ENCODE results near the gene ABHD17A. TPM values are rescaled to one million over a fixed set of nuclear protein-coding genes. Genes with fewer than 3 reads are reported as not detected.
"Not testable (repeated sequence)": the region's sequence is repeated elsewhere in the genome, so short reads cannot be mapped to it uniquely, and the experiment has no call there.

The ABHD17A gene
- 100 to 1,000 TPM in 1 of 4 donors, 10 to 100 TPM in 3; 86.8 to 134 (median 91.4) TPM for total RNA-seq

DNA sequence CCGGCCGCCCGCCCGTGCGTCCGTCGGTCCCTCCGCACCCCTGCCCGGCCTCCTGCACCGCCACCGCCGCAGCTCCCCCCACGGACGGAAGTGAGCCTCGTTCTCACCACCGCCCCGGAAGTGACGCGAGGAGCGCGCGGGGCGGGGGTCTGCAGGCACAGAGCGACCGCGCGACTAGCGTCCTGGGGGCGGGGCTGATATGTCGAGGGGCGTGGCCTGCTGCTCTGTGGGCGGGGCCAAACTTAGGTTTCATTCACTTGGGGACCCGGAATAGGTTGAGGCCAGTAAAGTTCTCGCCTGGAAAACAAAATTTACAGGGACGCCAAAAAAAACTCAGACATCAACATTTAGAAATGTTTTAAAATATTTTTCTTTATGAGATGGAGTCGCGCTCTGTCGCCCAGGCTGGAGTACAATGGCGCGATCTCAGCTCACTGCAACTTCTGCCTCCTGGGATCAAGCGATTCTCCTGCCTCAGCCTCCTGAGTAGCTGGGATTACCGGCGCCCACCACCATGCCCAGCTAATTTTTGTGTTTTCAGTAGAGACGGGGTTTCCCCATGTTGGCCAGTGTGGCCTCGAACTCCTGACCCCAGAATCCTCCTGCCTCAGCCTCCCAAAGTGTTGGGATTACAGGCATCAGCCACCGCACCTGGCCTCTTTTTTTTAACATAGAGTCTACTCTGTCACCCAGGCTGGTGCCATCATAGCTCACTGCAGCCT is at the start of gene ABHD17A:
ABHD17A (minus strand) TSS at position 99 of the 722 bp plus-strand sequence. CDS start 3,930 bp downstream, outside the sequence.
- H3K36me3 ChIP-seq; H3K9me3 ChIP-seq; H3K27me3 ChIP-seq; intact Hi-C loops (cut with DNase I): not testable (repeated sequence)
- peak; percentile 92 to 93 for DNase-seq
- WGBS, 2 donors, result 25 to 51% methylated on average over 18 to 36 of the region's 46 CpGs
- Histone ChIP-seq H3K27ac (peak within 1 kb of the TSS; percentile 44 to 82 (median 66)), H3K4me1 (peaks cover 10 to 20% of the 10 kb centered on the region in 2 donors), H3K4me3 (replicated peaks in 1 of 3) (peak within 1 kb of the TSS; percentile 68 to 81 (median 71))
- peak in 1 of 2 donors; percentile 82 for TF ChIP-seq POLR2A (IDR thresholded peaks at IDR 0.05)

DNA sequence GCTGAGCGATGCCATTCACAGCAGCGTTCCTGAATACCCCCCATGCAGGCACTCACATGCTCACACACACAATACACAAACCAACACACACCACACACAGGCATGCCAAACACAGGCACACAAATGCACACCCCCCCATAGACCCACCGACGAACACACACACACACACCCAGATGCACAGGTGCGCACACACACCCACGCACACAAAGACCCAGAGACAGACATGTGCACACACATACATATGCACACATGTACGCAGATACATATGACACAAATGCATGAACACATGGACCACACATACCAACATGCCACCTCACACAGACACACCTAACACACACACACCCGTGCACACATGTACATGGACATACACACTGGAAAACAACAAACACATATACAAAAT is 48.6 kb upstream of the ABHD17A start:
- no peak overlapping the region for H3K27ac ChIP-seq
- WGBS, 2 donors, result 93 to 98% methylated on average over 8 of the region's 8 CpGs
- no peak for DNase-seq
- H3K36me3 ChIP-seq, result no peaks in the 10 kb centered on the region
- no peak for TF ChIP-seq POLR2A (IDR thresholded peaks at IDR 0.05)
- TF ChIP-seq, protein P1, sequence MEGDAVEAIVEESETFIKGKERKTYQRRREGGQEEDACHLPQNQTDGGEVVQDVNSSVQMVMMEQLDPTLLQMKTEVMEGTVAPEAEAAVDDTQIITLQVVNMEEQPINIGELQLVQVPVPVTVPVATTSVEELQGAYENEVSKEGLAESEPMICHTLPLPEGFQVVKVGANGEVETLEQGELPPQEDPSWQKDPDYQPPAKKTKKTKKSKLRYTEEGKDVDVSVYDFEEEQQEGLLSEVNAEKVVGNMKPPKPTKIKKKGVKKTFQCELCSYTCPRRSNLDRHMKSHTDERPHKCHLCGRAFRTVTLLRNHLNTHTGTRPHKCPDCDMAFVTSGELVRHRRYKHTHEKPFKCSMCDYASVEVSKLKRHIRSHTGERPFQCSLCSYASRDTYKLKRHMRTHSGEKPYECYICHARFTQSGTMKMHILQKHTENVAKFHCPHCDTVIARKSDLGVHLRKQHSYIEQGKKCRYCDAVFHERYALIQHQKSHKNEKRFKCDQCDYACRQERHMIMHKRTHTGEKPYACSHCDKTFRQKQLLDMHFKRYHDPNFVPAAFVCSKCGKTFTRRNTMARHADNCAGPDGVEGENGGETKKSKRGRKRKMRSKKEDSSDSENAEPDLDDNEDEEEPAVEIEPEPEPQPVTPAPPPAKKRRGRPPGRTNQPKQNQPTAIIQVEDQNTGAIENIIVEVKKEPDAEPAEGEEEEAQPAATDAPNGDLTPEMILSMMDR (IDR thresholded peaks at IDR 0.05), result no peak
- intact Hi-C loops (cut with DNase I), result no loop called here
- no peaks in the 10 kb centered on the region for H3K27me3 ChIP-seq
- H3K4me1 ChIP-seq, result peaks cover 5 to 10% of the 10 kb centered on the region in 2 donors
- no peaks in the 10 kb centered on the region for H3K9me3 ChIP-seq
- no peak overlapping the region for H3K4me3 ChIP-seq (replicated peaks in 1 of 3)

- Histone ChIP-seq H3K27me3 (no peaks in the 10 kb centered on the region), H3K4me3 (replicated peaks in 1 of 3) (no peak overlapping the region), H3K4me1 (peaks cover 5 to 10% of the 10 kb centered on the region in 2 donors), H3K27ac (no peak overlapping the region), H3K36me3 (no peaks in the 10 kb centered on the region), H3K9me3 (no peaks in the 10 kb centered on the region)
- WGBS, 2 donors, result 59 to 75% methylated on average over 7 of the region's 7 CpGs
- DNase-seq, result no peak
- no peak for TF ChIP-seq POLR2A (IDR thresholded peaks at IDR 0.05)
- TF ChIP-seq, protein P1 (IDR thresholded peaks at IDR 0.05), result no peak
- intact Hi-C loops (cut with DNase I), result no loop called here
Measured at GRCh38 chr19:1933244-1933643, 47.9 kb upstream of the ABHD17A start.

DNA sequence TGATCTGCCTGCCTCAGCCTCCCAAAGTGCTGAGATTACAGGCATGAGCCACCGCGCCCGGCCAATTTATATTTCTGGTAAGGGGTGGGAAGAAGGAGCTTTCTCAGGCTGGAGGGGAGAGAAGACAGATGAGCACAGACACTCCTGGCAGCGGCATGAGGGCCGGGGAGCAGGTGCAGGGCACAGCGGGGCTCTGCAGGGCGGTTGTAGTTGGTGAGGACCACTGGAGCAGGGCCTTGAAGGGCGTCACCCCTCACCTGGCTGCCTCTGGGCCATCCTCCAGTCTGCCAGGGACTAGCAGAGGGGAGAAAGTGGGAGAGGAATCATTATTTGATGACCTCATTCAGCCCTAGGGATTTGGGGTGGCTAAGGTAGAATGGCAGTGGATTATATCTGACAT is 47.1 kb upstream of the ABHD17A start:
- intact Hi-C loops (cut with DNase I), result no loop called here
- Histone ChIP-seq H3K27me3 (no peaks in the 10 kb centered on the region), H3K36me3 (no peaks in the 10 kb centered on the region), H3K27ac (no peak overlapping the region), H3K9me3 (no peaks in the 10 kb centered on the region), H3K4me3 (replicated peaks in 1 of 3) (no peak overlapping the region), H3K4me1 (peaks cover 5 to 10% of the 10 kb centered on the region in 2 donors)
- DNase-seq, result no peak
- TF ChIP-seq, protein P1 (IDR thresholded peaks at IDR 0.05), result no peak
- TF ChIP-seq POLR2A (IDR thresholded peaks at IDR 0.05), result no peak
- 84% methylated on average over 8 of the region's 8 CpGs for WGBS, 2 donors

- Histone ChIP-seq H3K27ac (no peak overlapping the region), H3K27me3 (no peaks in the 10 kb centered on the region), H3K4me1 (peaks cover 5 to 10% of the 10 kb centered on the region in 2 donors), H3K9me3 (no peaks in the 10 kb centered on the region), H3K36me3 (no peaks in the 10 kb centered on the region), H3K4me3 (replicated peaks in 1 of 3) (no peak overlapping the region)
- intact Hi-C loops (cut with DNase I), result no loop called here
- TF ChIP-seq POLR2A (IDR thresholded peaks at IDR 0.05), result no peak
- TF ChIP-seq, protein P1 (IDR thresholded peaks at IDR 0.05), result no peak
- WGBS, 2 donors, result 86 to 93% methylated on average over 1 of the region's 1 CpG
- DNase-seq, result no peak
Measured at GRCh38 chr19:1931445-1931844, 46.1 kb upstream of the ABHD17A start.
